ENCODE data around the gene MARCKSL1. TPM values are rescaled to one million over a fixed set of nuclear protein-coding genes. Genes with fewer than 3 reads are reported as not detected.

MARCKSL1 gene
- total and polyA plus RNA-seq, 11 donors: 6.8 to 44.0 (median 12.1) TPM

DNA sequence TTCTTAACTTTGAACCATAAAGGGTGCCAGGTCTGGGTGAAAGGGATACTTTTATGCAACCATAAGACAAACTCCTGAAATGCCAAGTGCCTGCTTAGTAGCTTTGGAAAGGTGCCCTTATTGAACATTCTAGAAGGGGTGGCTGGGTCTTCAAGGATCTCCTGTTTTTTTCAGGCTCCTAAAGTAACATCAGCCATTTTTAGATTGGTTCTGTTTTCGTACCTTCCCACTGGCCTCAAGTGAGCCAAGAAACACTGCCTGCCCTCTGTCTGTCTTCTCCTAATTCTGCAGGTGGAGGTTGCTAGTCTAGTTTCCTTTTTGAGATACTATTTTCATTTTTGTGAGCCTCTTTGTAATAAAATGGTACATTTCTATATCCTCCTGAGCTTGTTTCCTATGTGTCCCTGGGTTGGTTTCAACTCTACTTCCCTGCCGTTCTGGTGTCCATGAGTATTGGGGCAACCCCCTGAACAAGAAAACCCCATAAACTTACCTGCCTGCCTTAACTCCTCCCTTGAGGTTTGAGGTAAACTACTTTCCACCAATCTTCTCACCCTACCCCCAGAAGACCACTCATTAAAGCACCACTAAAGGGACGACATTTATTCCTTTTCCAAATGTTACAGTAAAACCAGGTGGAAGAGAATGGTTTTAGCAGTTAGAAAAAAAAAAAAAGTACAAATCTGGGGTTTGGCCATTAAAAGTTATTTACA lies 2.6 kb downstream of the MARCKSL1 start:
- Histone ChIP-seq H3K4me1 (peaks cover 5 to 41% (median 22%) of the 10 kb centered on the region in 12 donors), H3K36me3 (peaks cover 0 to 60% (median 50%) of the 10 kb centered on the region in 9 donors), H3K27me3 (peaks cover 0 to 5% (median 0%) of the 10 kb centered on the region in 9 donors), H3K9me3 (no peaks in the 10 kb centered on the region), H3K27ac (no peak overlapping the region), H3K4me3 (no peak overlapping the region)
- no peak for DNase-seq
- no peak for ATAC-seq
- intact Hi-C loops (cut with DNase I): loop anchor here in 2 of 10 donors (5.0 to 10.0 kb wide), 2 partner anchors 79 to 109 kb away; partner anchors contain the start of genes EIF3I (in 1 of the 2) and TMEM234 (in 1 of the 2)
- no peak for TF ChIP-seq POLR2A (IDR thresholded peaks at IDR 0.05)
- TF ChIP-seq, protein P1, sequence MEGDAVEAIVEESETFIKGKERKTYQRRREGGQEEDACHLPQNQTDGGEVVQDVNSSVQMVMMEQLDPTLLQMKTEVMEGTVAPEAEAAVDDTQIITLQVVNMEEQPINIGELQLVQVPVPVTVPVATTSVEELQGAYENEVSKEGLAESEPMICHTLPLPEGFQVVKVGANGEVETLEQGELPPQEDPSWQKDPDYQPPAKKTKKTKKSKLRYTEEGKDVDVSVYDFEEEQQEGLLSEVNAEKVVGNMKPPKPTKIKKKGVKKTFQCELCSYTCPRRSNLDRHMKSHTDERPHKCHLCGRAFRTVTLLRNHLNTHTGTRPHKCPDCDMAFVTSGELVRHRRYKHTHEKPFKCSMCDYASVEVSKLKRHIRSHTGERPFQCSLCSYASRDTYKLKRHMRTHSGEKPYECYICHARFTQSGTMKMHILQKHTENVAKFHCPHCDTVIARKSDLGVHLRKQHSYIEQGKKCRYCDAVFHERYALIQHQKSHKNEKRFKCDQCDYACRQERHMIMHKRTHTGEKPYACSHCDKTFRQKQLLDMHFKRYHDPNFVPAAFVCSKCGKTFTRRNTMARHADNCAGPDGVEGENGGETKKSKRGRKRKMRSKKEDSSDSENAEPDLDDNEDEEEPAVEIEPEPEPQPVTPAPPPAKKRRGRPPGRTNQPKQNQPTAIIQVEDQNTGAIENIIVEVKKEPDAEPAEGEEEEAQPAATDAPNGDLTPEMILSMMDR (IDR thresholded peaks at IDR 0.05): no peak
- WGBS, 4 donors: 74 to 84% (median 79%) methylated on average over 3 of the region's 3 CpGs

DNA sequence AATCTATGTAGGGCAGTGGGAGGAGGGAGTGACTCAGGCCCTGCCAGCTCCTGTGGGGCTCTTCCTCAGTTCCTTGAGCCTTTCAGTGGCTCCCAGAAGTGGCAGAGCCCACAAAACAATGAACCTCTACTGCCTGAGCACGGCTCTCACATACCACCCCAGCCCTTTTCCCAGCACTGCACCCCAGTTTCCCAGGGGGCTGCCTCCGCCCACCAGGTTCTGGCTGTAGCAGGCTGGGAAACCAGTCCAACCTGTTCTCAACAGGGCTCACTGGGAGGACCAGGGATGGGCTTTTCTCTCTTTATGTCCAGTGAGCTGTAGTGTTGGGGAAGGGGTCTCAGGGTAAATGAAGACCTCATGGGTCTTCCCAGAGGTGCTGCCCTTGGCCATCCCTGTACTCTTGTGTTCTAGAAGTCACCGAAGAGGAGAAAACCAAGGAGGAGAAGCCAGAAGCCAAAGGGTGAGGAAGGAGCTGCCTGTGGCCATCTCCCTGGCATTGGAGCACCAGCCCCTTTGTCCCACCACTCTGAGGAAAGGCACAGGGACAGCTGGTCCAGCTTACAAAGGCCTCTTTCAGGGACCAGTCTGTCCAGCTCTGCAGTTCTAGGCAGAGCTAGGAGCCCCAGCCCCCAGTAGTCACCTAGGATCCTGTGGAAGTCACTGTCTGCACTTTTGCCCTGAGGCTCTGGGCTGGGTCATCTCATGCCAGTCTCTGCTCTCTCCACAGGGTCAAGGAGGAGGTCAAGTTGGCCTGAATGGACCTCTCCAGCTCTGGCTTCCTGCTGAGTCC lies 3.5 kb downstream of the MARCKSL1 start:
- intact Hi-C loops (cut with DNase I): loop anchor here in 2 of 10 donors (5.0 to 10.0 kb wide), 2 partner anchors 80 to 108 kb away; partner anchors contain the start of genes EIF3I (in 1 of the 2) and TMEM234 (in 1 of the 2)
- ATAC-seq: no peak
- Histone ChIP-seq H3K4me3 (no peak overlapping the region), H3K27ac (no peak overlapping the region), H3K9me3 (no peaks in the 10 kb centered on the region), H3K27me3 (peaks cover 0 to 5% (median 0%) of the 10 kb centered on the region in 9 donors), H3K4me1 (peaks cover 3 to 34% (median 18%) of the 10 kb centered on the region in 12 donors), H3K36me3 (peaks cover 0 to 70% (median 59%) of the 10 kb centered on the region in 9 donors)
- TF ChIP-seq, protein P1 (IDR thresholded peaks at IDR 0.05): no peak
- no peak for TF ChIP-seq POLR2A (IDR thresholded peaks at IDR 0.05)
- WGBS, 4 donors: 76 to 92% (median 85%) methylated on average over 3 of the region's 3 CpGs
- DNase-seq: no peak

DNA sequence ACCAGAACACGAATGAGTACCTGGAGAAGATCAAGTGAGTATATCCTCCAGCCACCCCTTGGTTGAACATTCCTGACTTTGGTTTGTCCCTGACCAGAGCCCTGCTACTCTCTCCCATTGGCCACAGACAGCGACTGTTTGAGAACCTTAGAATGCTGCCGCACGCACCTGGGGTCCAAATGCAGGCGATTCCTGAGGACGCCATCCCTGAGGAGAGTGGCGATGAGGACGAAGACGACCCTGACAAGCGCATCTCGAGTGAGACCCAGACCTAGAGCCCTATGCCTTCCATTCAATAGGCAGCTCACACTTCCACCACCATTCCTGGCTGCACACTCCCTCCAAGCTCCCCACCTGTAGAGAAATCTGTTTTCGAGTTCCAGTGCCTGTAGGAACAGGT lies 4.5 kb downstream of the MARCKSL1 start:
- peaks cover 0 to 25% (median 10%) of the 10 kb centered on the region in 12 donors for H3K4me1 ChIP-seq
- TF ChIP-seq POLR2A (IDR thresholded peaks at IDR 0.05): no peak
- TF ChIP-seq, protein P1 (IDR thresholded peaks at IDR 0.05): no peak
- no peak overlapping the region for H3K4me3 ChIP-seq
- ATAC-seq: no peak
- intact Hi-C loops (cut with DNase I): loop anchor here in 2 of 10 donors (5.0 to 10.0 kb wide), 2 partner anchors 81 to 107 kb away; partner anchors contain the start of genes EIF3I (in 1 of the 2) and TMEM234 (in 1 of the 2)
- no peaks in the 10 kb centered on the region for H3K9me3 ChIP-seq
- no peak for DNase-seq
- H3K36me3 ChIP-seq: peaks cover 0 to 79% (median 68%) of the 10 kb centered on the region in 9 donors
- no peak overlapping the region for H3K27ac ChIP-seq
- WGBS, 4 donors: 90 to 95% (median 91%) methylated on average over 11 to 12 of the region's 12 CpGs
- peaks cover 0 to 5% (median 0%) of the 10 kb centered on the region in 9 donors for H3K27me3 ChIP-seq
